ENCODE measurements around the gene TUBGCP3.

TUBGCP3 gene

GRCh38 chr13:112473818-112474217 lies 114.1 kb downstream of the TUBGCP3 start:
- DNase-seq, result no peak

GRCh38 chr13:112469071-112469745 lies 118.7 kb downstream of the TUBGCP3 start:
- DNase-seq, result no peak

GRCh38 chr13:112468069-112468468 lies 119.9 kb downstream of the TUBGCP3 start:
- no peak for DNase-seq

- no peak for DNase-seq
Measured at GRCh38 chr13:112467236-112467635, 120.7 kb downstream of the TUBGCP3 start.

- no peak for DNase-seq
Measured at GRCh38 chr13:112466132-112467058, 121.6 kb downstream of the TUBGCP3 start.

GRCh38 chr13:112465251-112466131 lies 122.5 kb downstream of the TUBGCP3 start:
- no peak for DNase-seq

- DNase-seq, result no peak
Measured at GRCh38 chr13:112464720-112465119, 123.2 kb downstream of the TUBGCP3 start.

GRCh38 chr13:112462408-112462807 lies 125.5 kb downstream of the TUBGCP3 start:
- no peak for DNase-seq

- DNase-seq, result no peak
Measured at GRCh38 chr13:112457485-112457884, 130.5 kb downstream of the TUBGCP3 start.

GRCh38 chr13:112457081-112457480 lies 130.9 kb downstream of the TUBGCP3 start:
- no peak for DNase-seq

- DNase-seq, result no peak
Measured at GRCh38 chr13:112456138-112457056, 131.6 kb downstream of the TUBGCP3 start.

GRCh38 chr13:112455476-112456059 lies 132.4 kb downstream of the TUBGCP3 start:
- DNase-seq, result no peak

- no peak for DNase-seq
Measured at GRCh38 chr13:112454648-112455334, 133.2 kb downstream of the TUBGCP3 start.

GRCh38 chr13:112453874-112454647 lies 133.9 kb downstream of the TUBGCP3 start:
- no peak for DNase-seq

GRCh38 chr13:112453207-112453829 lies 134.6 kb downstream of the TUBGCP3 start:
- DNase-seq, result no peak

- DNase-seq, result no peak
Measured at GRCh38 chr13:112452380-112453206, 135.4 kb downstream of the TUBGCP3 start.

- no peak for DNase-seq
Measured at GRCh38 chr13:112451512-112452379, 136.2 kb downstream of the TUBGCP3 start.

- DNase-seq, result no peak
Measured at GRCh38 chr13:112450904-112451240, 137.1 kb downstream of the TUBGCP3 start.
